T-helper 2 cell treated with Interferon-gamma antibody and Interleukin-4, amounts not matched to agents 5 μg/mL and 100 μg/mL, for 36 hours (primary cell): ENCODE measurements around the gene ABHD14A.
A peak's percentile ranks its signal among the peaks of the same experiment; 100 is the strongest.

Experiments
- DNase-seq: peaks from one replicate; pipeline ENCODE4 v3.0.0; 2021; ENCODE audit warnings: low spot score
- H3K27ac Mint-ChIP-seq: one replicate; pipeline ENCODE4 v1.8.0; 2021; ENCODE audit warnings: mild to moderate bottlenecking, mixed read lengths
- H3K27me3 Mint-ChIP-seq: one replicate; pipeline ENCODE4 v1.8.0; 2021; ENCODE audit warnings: low read depth, mixed read lengths
- H3K36me3 Mint-ChIP-seq: one replicate; pipeline ENCODE4 v1.8.0; 2021; ENCODE audit warnings: low read depth, mixed read lengths
- H3K4me1 Mint-ChIP-seq: one replicate; pipeline ENCODE4 v1.8.0; 2021; ENCODE audit warnings: low read depth, mixed read lengths
- H3K4me3 Mint-ChIP-seq: one replicate; pipeline ENCODE4 v1.8.0; 2022; ENCODE audit warnings: mild to moderate bottlenecking, moderate library complexity, mixed read lengths
- H3K9me3 Mint-ChIP-seq: one replicate; pipeline ENCODE4 v1.8.0; 2021; ENCODE audit warnings: mixed read lengths

ABHD14A gene

DNA sequence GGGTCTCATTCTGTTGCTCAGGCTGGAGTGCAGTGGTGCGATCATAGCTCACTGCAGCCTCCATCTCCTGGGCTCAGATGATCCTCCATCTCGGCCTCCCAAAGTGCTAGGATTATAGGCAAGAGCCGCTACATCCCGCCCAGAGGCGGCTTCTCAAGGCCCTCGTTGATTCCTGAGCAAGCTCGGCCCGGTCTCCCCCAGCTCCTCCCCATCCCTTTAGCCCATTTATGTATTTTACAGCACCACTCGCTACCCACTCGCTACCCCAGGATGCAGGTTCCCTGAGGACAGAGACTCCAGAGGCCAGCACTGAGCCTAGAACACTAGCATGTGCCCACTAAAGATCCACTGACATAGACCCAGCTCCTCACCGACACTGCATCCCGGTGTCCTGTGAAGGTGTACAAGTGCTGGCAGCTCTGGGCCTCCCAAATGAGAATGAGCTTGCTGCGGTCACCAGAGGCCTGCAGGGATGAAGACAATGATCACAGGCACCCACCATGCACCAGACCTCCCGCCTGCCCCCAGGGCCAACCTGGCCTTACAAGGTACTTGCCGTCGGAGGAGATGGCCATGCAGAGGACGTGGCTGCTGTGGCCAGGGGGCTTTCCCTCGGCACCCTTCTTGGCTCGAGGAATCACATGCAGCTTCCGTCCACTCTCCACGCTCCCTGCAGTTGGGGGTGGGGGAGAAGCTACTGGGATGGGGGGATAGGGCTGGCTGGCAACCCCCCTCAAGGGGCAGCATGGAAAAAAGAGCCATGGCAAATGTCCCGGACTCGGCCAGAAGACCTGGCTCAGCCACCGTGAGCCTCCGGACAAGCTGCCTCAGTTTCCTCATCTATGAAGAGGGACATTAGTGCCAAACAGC is 38.7 kb upstream of the ABHD14A start:
- no peak for DNase-seq
- no peak overlapping the region for H3K27ac Mint-ChIP-seq
- H3K27me3 Mint-ChIP-seq, result no peaks in the 10 kb centered on the region
- peaks cover 27% of the 10 kb centered on the region for H3K36me3 Mint-ChIP-seq
- H3K9me3 Mint-ChIP-seq, result no peaks in the 10 kb centered on the region
- H3K4me1 Mint-ChIP-seq, result peaks cover 13% of the 10 kb centered on the region
- no peak overlapping the region for H3K4me3 Mint-ChIP-seq

DNA sequence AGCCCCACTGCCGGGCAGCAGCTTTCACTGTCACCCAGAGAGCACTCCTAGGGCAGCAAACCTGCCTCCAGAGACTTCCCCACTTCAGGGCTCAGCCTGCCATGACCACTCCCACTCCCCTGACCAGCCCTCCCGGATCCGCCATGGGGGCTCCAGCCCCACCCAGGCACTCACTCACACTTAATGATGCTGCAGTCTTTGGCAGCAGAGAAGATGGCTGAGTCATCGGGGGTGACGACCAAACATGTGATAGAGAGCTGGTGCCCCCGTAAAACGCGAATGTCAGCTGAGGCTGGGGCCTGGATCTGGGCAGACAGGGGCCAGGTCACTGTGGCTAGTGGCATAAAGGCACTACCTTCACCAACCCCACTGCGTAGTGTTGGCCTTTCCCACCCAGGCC is 37.9 kb upstream of the ABHD14A start:
- no peaks in the 10 kb centered on the region for H3K27me3 Mint-ChIP-seq
- DNase-seq, result no peak
- H3K27ac Mint-ChIP-seq, result no peak overlapping the region
- peaks cover 14% of the 10 kb centered on the region for H3K4me1 Mint-ChIP-seq
- no peaks in the 10 kb centered on the region for H3K9me3 Mint-ChIP-seq
- peaks cover 29% of the 10 kb centered on the region for H3K36me3 Mint-ChIP-seq
- no peak overlapping the region for H3K4me3 Mint-ChIP-seq

GRCh38 chr3:51937611-51938450 is 37.0 kb upstream of the ABHD14A start:
- H3K27me3 Mint-ChIP-seq, result no peaks in the 10 kb centered on the region
- no peak overlapping the region for H3K27ac Mint-ChIP-seq
- H3K9me3 Mint-ChIP-seq, result no peaks in the 10 kb centered on the region
- DNase-seq, result no peak
- H3K36me3 Mint-ChIP-seq, result peaks cover 29% of the 10 kb centered on the region
- H3K4me3 Mint-ChIP-seq, result no peak overlapping the region
- H3K4me1 Mint-ChIP-seq, result peaks cover 17% of the 10 kb centered on the region

DNA sequence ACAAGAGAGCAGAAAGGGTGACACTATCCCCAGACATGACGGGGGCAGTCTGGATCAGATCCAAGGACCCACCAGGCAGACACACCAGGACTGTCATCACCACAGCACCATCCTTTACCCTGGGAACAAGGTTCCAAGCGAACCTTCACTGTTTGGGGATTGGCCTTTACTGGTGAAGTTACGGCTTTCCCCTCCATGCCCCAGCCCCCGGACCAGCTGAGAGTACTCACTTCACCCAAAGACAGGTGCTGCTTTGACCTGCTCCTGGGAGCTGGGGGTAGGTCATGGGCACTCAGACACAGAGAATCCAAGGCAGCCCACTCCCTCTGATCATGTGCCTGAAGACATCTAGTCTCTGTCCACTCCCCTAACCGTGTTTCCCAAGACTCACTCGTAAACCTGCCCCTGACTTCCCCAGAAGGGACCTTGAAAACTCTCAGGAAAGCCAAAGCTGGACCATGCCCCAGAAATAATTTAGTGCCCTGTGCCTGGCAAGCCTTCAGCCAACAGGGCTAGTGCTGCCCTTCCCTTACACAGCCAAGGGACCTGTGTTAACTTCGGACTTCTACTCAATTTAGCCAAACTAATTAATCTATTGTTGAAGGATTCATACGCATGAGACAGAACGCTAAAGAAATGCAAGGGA is 36.0 kb upstream of the ABHD14A start:
- Mint-ChIP-seq H3K4me1 (peaks cover 20% of the 10 kb centered on the region), H3K27me3 (no peaks in the 10 kb centered on the region), H3K36me3 (peaks cover 24% of the 10 kb centered on the region), H3K27ac (no peak overlapping the region), H3K9me3 (no peaks in the 10 kb centered on the region), H3K4me3 (no peak overlapping the region)
- no peak for DNase-seq

DNA sequence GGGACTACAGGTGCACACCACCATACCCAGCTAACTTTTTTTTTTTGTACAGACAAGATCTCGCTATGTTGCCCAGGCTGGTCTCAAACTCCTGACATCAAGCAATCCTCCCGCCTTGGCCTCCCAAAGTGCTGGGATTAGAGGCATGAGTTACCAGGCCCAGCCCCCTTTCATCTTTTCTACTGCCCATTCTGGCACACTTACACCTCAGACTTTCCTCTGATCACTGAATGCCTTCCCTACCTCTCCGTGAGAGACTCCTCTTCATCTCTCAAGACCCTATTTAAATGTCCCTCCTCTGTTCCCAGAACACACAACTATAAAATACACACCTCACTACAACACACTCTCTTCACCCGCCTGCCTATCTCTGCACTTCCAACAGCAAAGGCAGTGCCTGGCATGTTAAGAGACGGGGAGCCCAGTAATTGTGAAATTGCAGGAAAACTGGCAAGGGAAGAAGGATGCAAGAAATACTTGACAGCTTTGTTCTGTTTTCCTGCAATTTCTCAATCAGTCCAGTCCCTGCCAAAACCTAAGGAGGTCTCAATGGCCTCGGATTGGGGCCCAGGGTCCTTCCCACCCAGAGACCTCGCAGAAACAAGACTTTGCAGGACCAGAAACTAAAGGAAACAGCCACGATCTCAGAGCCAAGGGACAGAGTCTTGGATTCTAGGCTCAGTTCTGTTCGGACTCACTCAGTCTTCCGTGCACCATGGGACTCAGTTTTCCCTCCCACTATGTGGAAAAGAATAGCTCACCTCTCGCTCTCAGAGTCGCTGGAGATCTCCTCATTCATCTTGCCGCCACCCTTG is 34.0 kb upstream of the ABHD14A start:
- Mint-ChIP-seq H3K4me1 (peaks cover 20% of the 10 kb centered on the region), H3K27ac (peak overlapping the region; percentile 65), H3K4me3 (peak overlapping the region; percentile 93), H3K27me3 (no peaks in the 10 kb centered on the region), H3K36me3 (peaks cover 21% of the 10 kb centered on the region), H3K9me3 (no peaks in the 10 kb centered on the region)
- DNase-seq, result no peak

DNA sequence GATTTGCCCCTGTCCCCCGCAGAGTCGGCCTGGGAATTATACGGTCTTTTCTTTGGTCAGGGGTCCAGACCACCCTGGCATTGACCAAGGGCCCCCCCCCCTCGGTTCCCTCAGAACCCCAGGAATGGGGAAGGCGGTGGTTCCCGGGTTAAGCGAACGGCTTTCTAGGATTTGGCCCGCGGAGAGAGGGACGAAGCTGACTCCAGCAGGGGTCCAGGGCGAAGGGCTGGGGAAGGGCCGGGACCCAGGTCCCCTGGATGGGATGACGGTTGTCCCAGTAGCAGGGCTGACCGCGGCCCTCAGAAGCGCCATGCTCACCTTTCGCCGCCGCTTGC is 33.4 kb upstream of the ABHD14A start:
- H3K36me3 Mint-ChIP-seq, result peaks cover 21% of the 10 kb centered on the region
- H3K9me3 Mint-ChIP-seq, result no peaks in the 10 kb centered on the region
- H3K27me3 Mint-ChIP-seq, result no peaks in the 10 kb centered on the region
- DNase-seq, result no peak
- H3K4me3 Mint-ChIP-seq, result peak overlapping the region; percentile 93
- H3K27ac Mint-ChIP-seq, result peak overlapping the region; percentile 65
- peaks cover 20% of the 10 kb centered on the region for H3K4me1 Mint-ChIP-seq

- DNase-seq, result peak; percentile 100
- Mint-ChIP-seq H3K4me3 (peak within 1 kb of the TSS; percentile 93), H3K4me1 (peaks cover 20% of the 10 kb centered on the region), H3K9me3 (no peaks in the 10 kb centered on the region), H3K27me3 (no peaks in the 10 kb centered on the region), H3K27ac (peak within 1 kb of the TSS; percentile 88), H3K36me3 (peaks cover 17% of the 10 kb centered on the region)
These were observed 32.9 kb upstream of the ABHD14A start, which contains the start of the genes PARP3 and RRP9 for GRCh38 chr3:51941798-51942602. PARP3 (plus strand) TSS chr3:51942363; CDS start chr3:51943356, 993 bp downstream. RRP9 (minus strand) TSS chr3:51941904; CDS start chr3:51941867, 37 bp downstream.

DNA sequence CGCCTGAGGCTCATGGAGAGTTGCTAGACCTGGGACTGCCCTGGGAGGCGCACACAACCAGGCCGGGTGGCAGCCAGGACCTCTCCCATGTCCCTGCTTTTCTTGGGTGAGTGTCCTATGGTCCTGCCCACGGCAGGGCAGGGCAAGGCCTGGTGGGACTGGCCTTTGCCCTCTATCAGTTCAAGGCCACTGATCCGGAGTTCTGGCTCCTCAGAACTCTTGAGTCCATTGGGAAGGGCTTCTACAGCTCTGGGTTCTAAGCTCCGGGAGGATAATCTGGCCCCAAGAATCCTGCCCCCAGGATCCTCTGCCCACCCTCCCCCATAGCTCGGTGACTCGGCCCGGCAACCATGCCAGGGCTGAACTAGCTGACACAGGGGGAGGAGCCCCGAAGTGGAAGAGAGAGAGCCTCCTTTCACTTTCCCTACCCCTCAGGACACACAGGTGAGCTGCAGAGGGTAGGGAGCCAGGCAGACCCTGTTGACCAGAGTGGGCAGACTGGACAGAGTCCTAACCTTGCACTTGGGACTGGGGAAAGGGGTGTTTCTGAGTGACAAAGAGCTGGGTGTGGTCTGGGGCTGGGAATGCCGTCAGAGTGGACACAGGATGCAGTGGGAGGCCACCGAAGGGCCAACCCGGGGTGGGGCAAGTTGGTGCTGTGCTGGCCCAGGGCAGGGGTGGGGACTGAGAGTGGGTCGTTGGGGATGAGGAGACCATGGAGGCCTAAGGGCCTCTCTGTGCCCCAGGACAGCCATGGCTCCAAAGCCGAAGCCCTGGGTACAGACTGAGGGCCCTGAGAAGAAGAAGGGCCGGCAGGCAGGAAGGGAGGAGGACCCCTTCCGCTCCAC is 32.0 kb upstream of the ABHD14A start:
- no peaks in the 10 kb centered on the region for H3K27me3 Mint-ChIP-seq
- peak overlapping the region; percentile 88 for H3K27ac Mint-ChIP-seq
- H3K9me3 Mint-ChIP-seq, result no peaks in the 10 kb centered on the region
- peaks cover 9% of the 10 kb centered on the region for H3K36me3 Mint-ChIP-seq
- peak overlapping the region; percentile 93 for H3K4me3 Mint-ChIP-seq
- peak; percentile 44 for DNase-seq
- peaks cover 20% of the 10 kb centered on the region for H3K4me1 Mint-ChIP-seq

DNA sequence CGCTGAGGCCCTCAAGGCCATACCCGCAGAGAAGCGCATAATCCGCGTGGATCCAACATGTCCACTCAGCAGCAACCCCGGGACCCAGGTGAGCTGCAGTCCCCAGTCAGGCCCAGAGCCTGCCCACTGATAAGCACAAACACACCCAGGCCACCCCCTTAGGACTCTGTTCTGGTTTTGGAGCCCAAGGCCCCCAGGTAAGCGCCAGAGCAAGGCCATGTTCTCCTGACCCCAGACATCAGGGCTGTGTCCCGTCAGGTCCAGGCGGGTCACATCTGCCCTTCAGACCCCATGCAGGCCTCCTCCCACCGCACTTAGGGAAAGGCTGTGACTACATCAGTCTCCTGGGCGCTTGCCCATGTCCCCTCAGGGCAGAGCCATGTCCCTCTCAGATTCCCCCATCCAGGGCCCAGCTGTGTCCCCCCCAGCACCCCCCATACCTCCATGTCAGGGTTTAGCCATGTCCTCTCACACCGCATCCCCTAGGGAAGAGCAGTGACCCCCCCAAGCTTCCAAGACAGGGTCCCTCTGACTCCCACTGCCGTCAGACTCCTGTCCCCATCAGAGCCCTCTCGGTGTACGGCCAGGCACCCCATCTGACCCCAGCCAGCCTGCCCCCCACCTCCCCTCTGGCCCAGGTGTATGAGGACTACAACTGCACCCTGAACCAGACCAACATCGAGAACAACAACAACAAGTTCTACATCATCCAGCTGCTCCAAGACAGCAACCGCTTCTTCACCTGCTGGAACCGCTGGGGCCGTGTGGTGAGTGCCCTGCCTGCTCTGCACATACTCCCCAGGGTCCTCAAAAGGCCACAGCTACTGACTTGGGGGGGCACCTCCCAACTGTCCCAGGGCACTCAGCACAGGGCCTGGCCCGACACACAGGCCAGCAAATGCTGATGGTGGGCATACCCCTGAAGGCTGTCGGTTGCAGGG is 31.1 kb upstream of the ABHD14A start:
- Mint-ChIP-seq H3K9me3 (no peaks in the 10 kb centered on the region), H3K27ac (peak overlapping the region; percentile 88)

GRCh38 chr3:51944451-51945021 is 30.3 kb upstream of the ABHD14A start:
- no peak for DNase-seq
- Mint-ChIP-seq H3K27ac (peak overlapping the region; percentile 45), H3K4me3 (no peak overlapping the region), H3K4me1 (peaks cover 15% of the 10 kb centered on the region), H3K36me3 (peaks cover 4% of the 10 kb centered on the region), H3K9me3 (no peaks in the 10 kb centered on the region), H3K27me3 (no peaks in the 10 kb centered on the region)

More for the DNA sequence above, 31.1 kb upstream of the ABHD14A start:
- no peaks in the 10 kb centered on the region for H3K27me3 Mint-ChIP-seq
- H3K4me1 Mint-ChIP-seq, result peaks cover 20% of the 10 kb centered on the region
- peaks cover 6% of the 10 kb centered on the region for H3K36me3 Mint-ChIP-seq
- H3K4me3 Mint-ChIP-seq, result no peak overlapping the region
- no peak for DNase-seq
